Kidney (tissue), 22 donors: ENCODE results near the gene ARHGAP1. TPM values are rescaled to one million over a fixed set of nuclear protein-coding genes. Genes with fewer than 3 reads are reported as not detected.
A peak's percentile ranks its signal among the peaks of the same experiment; 100 is the strongest.

Experiments used
- DNase-seq, 5 donors: peaks; one replicate each; pipeline ENCODE4 v3.0.0-alpha.2; 2013 to 2020
- FAIRE-seq: peaks from 2 replicates; lab custom pipeline; 2012; peaks lifted over from hg19 to GRCh38; lab: Jason Lieb, UNC
- H3K27ac ChIP-seq, 2 donors: one replicate each; pipeline ENCODE4 v1.7.0; 2013; ENCODE audit warnings: low read depth in 2 of 2, low read length in 2 of 2, inconsistent platforms in 1 of 2
- H3K27me3 ChIP-seq: one replicate; pipeline ENCODE4 v1.7.1; 2013; ENCODE audit warnings: low read length, inconsistent platforms; ENCODE audit not compliant: control insufficient read depth, insufficient read depth
- H3K36me3 ChIP-seq, 3 donors: one replicate each; pipeline versions ENCODE4 v1.7.0 to v1.7.1; 2013; ENCODE audit warnings: low read length in 3 of 3, control low read depth in 1 of 3, inconsistent platforms in 1 of 3; ENCODE audit not compliant: insufficient read depth in 3 of 3, control insufficient read depth in 2 of 3
- H3K4me1 ChIP-seq, 3 donors: one replicate each; pipeline versions ENCODE4 v1.7.0 to v1.7.1; 2013; ENCODE audit warnings: low read length in 3 of 3, inconsistent platforms in 1 of 3, low read depth in 1 of 3; ENCODE audit not compliant: control insufficient read depth in 2 of 3, insufficient read depth in 2 of 3
- H3K4me3 ChIP-seq, 3 donors: one replicate each; pipeline versions ENCODE4 v1.7.0 to v1.8.1; 2013; ENCODE audit warnings: low read length in 3 of 3, control low read depth in 1 of 3, inconsistent platforms in 1 of 3
- H3K9ac ChIP-seq, 3 donors: one replicate each; pipeline versions ENCODE4 v1.7.0 to v1.7.1; 2013; ENCODE audit warnings: low read length in 3 of 3, control low read depth in 1 of 3, inconsistent platforms in 1 of 3
- H3K9me3 ChIP-seq, 3 donors: one replicate each; pipeline versions ENCODE4 v1.7.0 to v1.7.1; 2013; ENCODE audit warnings: low read length in 3 of 3, control low read depth in 1 of 3, inconsistent platforms in 1 of 3; ENCODE audit not compliant: control insufficient read depth in 2 of 3, insufficient read depth in 1 of 3
- CTCF ChIP-seq: IDR thresholded peaks from 3 replicates; pipeline ENCODE4 v1.5.1; 2012; ENCODE audit warnings: mild to moderate bottlenecking, moderate library complexity, borderline replicate concordance; ENCODE audit not compliant: insufficient read depth; ENCODE audit errors: extremely low read depth
- intact Hi-C: fragments of 100-400 bp; cut with DNase I; formaldehyde crosslinking; loops from one replicate; pipeline ENCODE4 v1.11.1; 2022
- long read RNA-seq, 10 donors: library from polyadenylated mRNA in 1 of 10; unstranded in 1 of 10; transcript quantifications; one replicate each; pipeline ENCODE4 v2.0.0 and lab custom pipeline, GENCODE V29; 2021 to 2026
- polyA plus RNA-seq: library from polyadenylated mRNA; stranded (reverse); fragments of 350-450 nt; fragmentation: Illumina TruSeq; extraction: RNeasy Lipid Tissue Mini Kit (QIAGEN cat#74804); gene quantifications from one replicate; pipeline ENCODE4 v1.2.3, GENCODE V29; 2014; ENCODE audit warnings: low read depth, low replicate concordance; ENCODE audit not compliant: insufficient read depth
- total RNA-seq: library from RNA; stranded (reverse); fragmentation: NEBNext Ultra II Directional; extraction: Animal tissue kit (Norgen Biotek cat#: 25700); gene quantifications from one replicate; pipeline ENCODE4 v1.2.1, GENCODE V29; 2021
- donor health status: control.
- donor health status: control.
- donor health status: control.
- donor health status: control.
- donor health status: control.
- donor health status: DM: yes; HTN: yes; CAD: no.
- donor health status: Normal renal cell carcinoma (clear cell type).

The ARHGAP1 gene
- total RNA-seq (137 TPM), polyA plus RNA-seq (35.5 TPM)
- long read RNA-seq, donor 1, transcript ARHGAP1-201 (13 exons, 3,375 nt): major isoform, 9 of 13 reads
- long read RNA-seq, donor 1, partial matches to known transcripts: 0 of 13 reads
- long read RNA-seq, donor 1, other reads (novel, unspliced or antisense): 0 of 13 reads
- long read RNA-seq, donor 2, transcript ARHGAP1-201 (13 exons, 3,375 nt): major isoform, 17 of 22 reads
- long read RNA-seq, donor 2, partial matches to known transcripts: 0 of 22 reads
- long read RNA-seq, donor 2, other reads (novel, unspliced or antisense): 0 of 22 reads
- long read RNA-seq, donor 3, transcript ARHGAP1-207 (4 exons, 901 nt): minor isoform, 8 of 20 reads
- long read RNA-seq, donor 3, transcript ARHGAP1-201 (13 exons, 3,375 nt): major isoform, 11 of 20 reads
- long read RNA-seq, donor 3, partial matches to known transcripts: 0 of 20 reads
- long read RNA-seq, donor 3, other reads (novel, unspliced or antisense): 0 of 20 reads
- long read RNA-seq, donor 4, transcript ARHGAP1-201 (13 exons, 3,375 nt): major isoform, 10 of 11 reads
- long read RNA-seq, donor 4, partial matches to known transcripts: 0 of 11 reads
- long read RNA-seq, donor 4, other reads (novel, unspliced or antisense): 0 of 11 reads
- long read RNA-seq, donor 5: 0 reads
- long read RNA-seq, donor 6, transcript ARHGAP1-201 (13 exons, 3,375 nt): major isoform, 5 of 5 reads
- long read RNA-seq, donor 6, partial matches to known transcripts: 0 of 5 reads
- long read RNA-seq, donor 6, other reads (novel, unspliced or antisense): 0 of 5 reads
- long read RNA-seq, donor 7, transcript ARHGAP1-201 (13 exons, 3,375 nt): major isoform, 5 of 41 reads
- long read RNA-seq, donor 7, partial matches to known transcripts: 0 of 41 reads
- long read RNA-seq, donor 7, other reads (novel, unspliced or antisense): 35 of 41 reads
- long read RNA-seq, donor 8, partial matches to known transcripts: 0 of 4 reads
- long read RNA-seq, donor 8, other reads (novel, unspliced or antisense): 0 of 4 reads
- long read RNA-seq, donor 9, partial matches to known transcripts: 0 of 5 reads
- long read RNA-seq, donor 9, other reads (novel, unspliced or antisense): 0 of 5 reads
- long read RNA-seq, donor 10, transcript ARHGAP1-201 (13 exons, 3,375 nt): major isoform, 10 of 17 reads
- long read RNA-seq, donor 10, transcript ARHGAP1-207 (4 exons, 901 nt): minor isoform, 6 of 17 reads
- long read RNA-seq, donor 10, partial matches to known transcripts: 0 of 17 reads
- long read RNA-seq, donor 10, other reads (novel, unspliced or antisense): 0 of 17 reads

- intact Hi-C loops: no loop called here
- peak within 1 kb of the TSS; percentile 94 to 100 (median 99) for H3K4me3 ChIP-seq
- peak within 1 kb of the TSS; percentile 96 for H3K27ac ChIP-seq
- peak within 1 kb of the TSS; percentile 84 to 98 (median 89) for H3K9ac ChIP-seq
- peaks cover 2 to 26% (median 21%) of the 10 kb centered on the region in 3 donors for H3K36me3 ChIP-seq
- H3K27me3 ChIP-seq: no peaks in the 10 kb centered on the region
- H3K9me3 ChIP-seq: no peaks in the 10 kb centered on the region
- DNase-seq (peak; percentile 99 to 100 (median 99)), FAIRE-seq (peak; percentile 89)
- TF ChIP-seq CTCF: peak; percentile 2
- H3K4me1 ChIP-seq: peaks cover 0 to 23% (median 3%) of the 10 kb centered on the region in 3 donors
These were observed at the start of gene ARHGAP1, which contains the start of gene ZNF408 for GRCh38 chr11:46700241-46701077. Gene ARHGAP1 (minus strand): TSS chr11:46700619. CDS start chr11:46696107, 4,512 bp downstream. Gene ZNF408 (plus strand): TSS chr11:46701031. CDS start chr11:46701048, 17 bp downstream.

GRCh38 chr11:46747150-46747549, 46.7 kb upstream of the ARHGAP1 start:
- DNase-seq (peak in 1 of 5 donors; percentile 16), FAIRE-seq (no peak)
- H3K4me3 ChIP-seq: no peak overlapping the region
- intact Hi-C loops: no loop called here
- H3K9ac ChIP-seq: no peak overlapping the region
- no peaks in the 10 kb centered on the region for H3K4me1 ChIP-seq
- peaks cover 22 to 64% (median 24%) of the 10 kb centered on the region in 3 donors for H3K36me3 ChIP-seq
- no peaks in the 10 kb centered on the region for H3K9me3 ChIP-seq
- no peaks in the 10 kb centered on the region for H3K27me3 ChIP-seq
- H3K27ac ChIP-seq: no peak overlapping the region
- no peak for TF ChIP-seq CTCF

- H3K36me3 ChIP-seq: peaks cover 18 to 64% (median 22%) of the 10 kb centered on the region in 3 donors
- no peak for DNase-seq
- no peaks in the 10 kb centered on the region for H3K9me3 ChIP-seq
- H3K4me1 ChIP-seq: no peaks in the 10 kb centered on the region
- no peak overlapping the region for H3K27ac ChIP-seq
- TF ChIP-seq CTCF: no peak
- no peak overlapping the region for H3K4me3 ChIP-seq
- no peak overlapping the region for H3K9ac ChIP-seq
- FAIRE-seq: no peak
- intact Hi-C loops: no loop called here
- H3K27me3 ChIP-seq: no peaks in the 10 kb centered on the region
These were observed 45.6 kb upstream of the ARHGAP1 start for GRCh38 chr11:46745995-46746394.
